Naive thymus-derived CD4-positive, alpha-beta T cell (primary cell): ENCODE measurements around the gene NINJ1. TPM values are rescaled to one million over a fixed set of nuclear protein-coding genes. Genes with fewer than 3 reads are reported as not detected.

Source experiments
- ATAC-seq: fragments of 150-1000 bp; cut with Tn5 transposase; 2 replicates; pipeline ENCODE4 v1.10.0; 2021; ENCODE audit warnings: mild to moderate bottlenecking, moderate library complexity
- CTCF ChIA-PET: fragments of 350-600 bp; sonication (Branson Sonifier 250); formaldehyde crosslinking; loops from one replicate; lab custom pipeline; 2021; ENCODE audit warnings: antibody characterized with exemption; lab: Charles Lee
- POLR2A ChIA-PET: fragments of 350-600 bp; sonication (Branson Sonifier 250); formaldehyde crosslinking; loops from one replicate; lab custom pipeline; 2021; ENCODE audit warnings: antibody characterized with exemption, inconsistent platforms; lab: Charles Lee
- DNase-seq, 9 donors: peaks; one replicate each; pipeline versions ENCODE4 v3.0.0 to v3.0.0-alpha.2; 2020 to 2022; ENCODE audit warnings: mixed read lengths in 1 of 9
- H3K27ac ChIP-seq: one replicate; pipeline ENCODE4 v1.7.0; 2013; ENCODE audit warnings: mild to moderate bottlenecking, low read depth, low read length, moderate library complexity
- H3K27me3 ChIP-seq, 2 donors: one replicate each; pipeline ENCODE4 v1.7.0; 2013; ENCODE audit warnings: low read length in 2 of 2, mild to moderate bottlenecking in 2 of 2, moderate library complexity in 2 of 2; ENCODE audit not compliant: control insufficient read depth in 2 of 2, insufficient read depth in 2 of 2
- H3K36me3 ChIP-seq, 3 experiments: 1 replicate in 2 of 3; 2 replicates in 1 of 3; pipeline ENCODE4 v1.7.0; 2013; ENCODE audit warnings: low read length in 3 of 3, mild to moderate bottlenecking in 3 of 3, moderate library complexity in 1 of 3; ENCODE audit not compliant: insufficient read depth in 3 of 3, control insufficient read depth in 2 of 3
- H3K4me1 ChIP-seq, 2 donors: one replicate each; pipeline ENCODE4 v1.7.0; 2013; ENCODE audit warnings: low read length in 2 of 2, mild to moderate bottlenecking in 2 of 2, moderate library complexity in 1 of 2; ENCODE audit not compliant: control insufficient read depth in 2 of 2, insufficient read depth in 2 of 2
- H3K4me3 ChIP-seq: 2 replicates; pipeline ENCODE4 v1.7.0; 2013; ENCODE audit warnings: mild to moderate bottlenecking, low read length
- H3K9me3 ChIP-seq, 3 experiments: 1 replicate in 2 of 3; 2 replicates in 1 of 3; pipeline ENCODE4 v1.7.0; 2013; ENCODE audit warnings: low read length in 3 of 3; ENCODE audit not compliant: control insufficient read depth in 2 of 3
- H3K27ac Mint-ChIP-seq, 9 donors: one replicate each; pipeline ENCODE4 v1.8.0; 2020 to 2022; ENCODE audit warnings: mixed read lengths in 9 of 9, mild to moderate bottlenecking in 8 of 9, moderate library complexity in 5 of 9, inconsistent platforms in 2 of 9
- H3K27me3 Mint-ChIP-seq, 5 donors: one replicate each; pipeline ENCODE4 v1.8.0; 2021 to 2022; ENCODE audit warnings: mixed read lengths in 5 of 5, mild to moderate bottlenecking in 1 of 5
- H3K36me3 Mint-ChIP-seq, 5 donors: one replicate each; pipeline ENCODE4 v1.8.0; 2020 to 2022; ENCODE audit warnings: mixed read lengths in 5 of 5, mild to moderate bottlenecking in 3 of 5, inconsistent platforms in 1 of 5
- H3K4me1 Mint-ChIP-seq, 7 donors: one replicate each; pipeline ENCODE4 v1.8.0; 2020 to 2022; ENCODE audit warnings: mixed read lengths in 7 of 7, mild to moderate bottlenecking in 3 of 7, inconsistent platforms in 1 of 7
- H3K4me3 Mint-ChIP-seq, 10 donors: one replicate each; pipeline ENCODE4 v1.8.0; 2020 to 2022; ENCODE audit warnings: mild to moderate bottlenecking in 10 of 10, mixed read lengths in 10 of 10, moderate library complexity in 6 of 10, inconsistent platforms in 2 of 10
- H3K9me3 Mint-ChIP-seq, 11 donors: one replicate each; pipeline ENCODE4 v1.8.0; 2020 to 2022; ENCODE audit warnings: mixed read lengths in 11 of 11, mild to moderate bottlenecking in 4 of 11, inconsistent platforms in 1 of 11, moderate library complexity in 1 of 11
- intact Hi-C, 2 donors: fragments of 100-400 bp; cut with micrococcal nuclease; formaldehyde crosslinking; loops; one replicate each; pipeline ENCODE4 v1.15.1; 2023
- polyA plus RNA-seq, 2 donors: library from polyadenylated mRNA; unstranded; fragments of 300-500 nt; fragmentation: Illumina TruSeq; gene quantifications; one replicate each; pipeline ENCODE4 v1.2.3, GENCODE V29; 2021
- total RNA-seq, 6 experiments: library from RNA in 5 of 6; stranded (reverse) in 5 of 6; gene quantifications; 1 replicate in 5 of 6; 2 replicates in 1 of 6; pipeline ENCODE4 v1.2.3 and lab custom pipeline; 2021 to 2026

NINJ1 gene
- total and polyA plus RNA-seq, 7 experiments from 2014 or later: 30.7 to 163 (median 113) TPM

- peak overlapping the region in 2 of 10 donors; percentile 5 to 33 for H3K4me3 Mint-ChIP-seq
- Histone ChIP-seq H3K4me3 (no peak overlapping the region), H3K36me3 (peaks cover 0 to 41% (median 13%) of the 10 kb centered on the region in 3 experiments), H3K27me3 (no peaks in the 10 kb centered on the region), H3K27ac (no peak overlapping the region), H3K4me1 (peaks cover 23 to 49% of the 10 kb centered on the region in 2 donors), H3K9me3 (no peaks in the 10 kb centered on the region)
- H3K27me3 Mint-ChIP-seq: no peaks in the 10 kb centered on the region
- ATAC-seq (no peak), DNase-seq (peak in 1 of 9 donors; percentile 9)
- intact Hi-C loops: no loop called here
- ChIA-PET POLR2A (interaction anchor here (1.2 kb wide), 1 partner anchor 21 kb away, joined by 4 read pairs; no protein-coding TSS in a partner anchor), CTCF (interaction anchor here (0.7 to 1.4 kb wide), 3 partner anchors 15 to 38 kb away, joined by 3 read pairs; no protein-coding TSS in a partner anchor)
- peak overlapping the region in 8 of 9 donors; percentile 13 to 92 (median 74) for H3K27ac Mint-ChIP-seq
- H3K4me1 Mint-ChIP-seq: peaks cover 41 to 63% (median 54%) of the 10 kb centered on the region in 7 donors
- H3K9me3 Mint-ChIP-seq: no peaks in the 10 kb centered on the region
- H3K36me3 Mint-ChIP-seq: peaks cover 0 to 15% (median 0%) of the 10 kb centered on the region in 5 donors
These were observed 10.3 kb downstream of the NINJ1 start for GRCh38 chr9:93123561-93124283.

- peaks cover 0 to 41% (median 13%) of the 10 kb centered on the region in 3 experiments for H3K36me3 ChIP-seq
- H3K27ac Mint-ChIP-seq: peak overlapping the region in 3 of 9 donors; percentile 5 to 43 (median 32)
- ChIA-PET CTCF (interaction anchor here (1.4 kb wide), 1 partner anchor 39 kb away, joined by 3 read pairs; no protein-coding TSS in a partner anchor), POLR2A (interaction anchor here (0.6 to 0.7 kb wide), 3 partner anchors 9 to 122 kb away, joined by 3 read pairs; no protein-coding TSS in a partner anchor)
- ATAC-seq (no peak), DNase-seq (peak in 1 of 9 donors; percentile 8)
- H3K9me3 Mint-ChIP-seq: no peaks in the 10 kb centered on the region
- no peaks in the 10 kb centered on the region for H3K27me3 Mint-ChIP-seq
- no peak overlapping the region for H3K4me3 Mint-ChIP-seq
- peaks cover 23 to 40% of the 10 kb centered on the region in 2 donors for H3K4me1 ChIP-seq
- intact Hi-C loops: no loop called here
- no peaks in the 10 kb centered on the region for H3K9me3 ChIP-seq
- H3K4me3 ChIP-seq: no peak overlapping the region
- H3K27me3 ChIP-seq: no peaks in the 10 kb centered on the region
- no peak overlapping the region for H3K27ac ChIP-seq
- peaks cover 0 to 15% (median 0%) of the 10 kb centered on the region in 5 donors for H3K36me3 Mint-ChIP-seq
- H3K4me1 Mint-ChIP-seq: peaks cover 37 to 60% (median 50%) of the 10 kb centered on the region in 7 donors
These were observed 11.3 kb downstream of the NINJ1 start for GRCh38 chr9:93122721-93123221.

- POLR2A ChIA-PET: interaction anchor here (0.7 to 0.9 kb wide), 2 partner anchors 12 to 22 kb away, joined by 3 read pairs; partner anchors contain the start of gene NINJ1
- Histone ChIP-seq H3K4me3 (no peak overlapping the region), H3K27ac (no peak overlapping the region), H3K9me3 (no peaks in the 10 kb centered on the region), H3K27me3 (no peaks in the 10 kb centered on the region), H3K4me1 (peaks cover 16 to 28% of the 10 kb centered on the region in 2 donors), H3K36me3 (peaks cover 0 to 41% (median 13%) of the 10 kb centered on the region in 3 experiments)
- H3K4me1 Mint-ChIP-seq: peaks cover 26 to 48% (median 38%) of the 10 kb centered on the region in 7 donors
- intact Hi-C loops: no loop called here
- ATAC-seq (no peak), DNase-seq (peak in 1 of 9 donors; percentile 6)
- peak overlapping the region in 1 of 9 donors; percentile 78 for H3K27ac Mint-ChIP-seq
- H3K36me3 Mint-ChIP-seq: peaks cover 0 to 15% (median 0%) of the 10 kb centered on the region in 5 donors
- no peak overlapping the region for H3K4me3 Mint-ChIP-seq
- CTCF ChIA-PET: no interaction called here
- no peaks in the 10 kb centered on the region for H3K9me3 Mint-ChIP-seq
- no peaks in the 10 kb centered on the region for H3K27me3 Mint-ChIP-seq
These were observed 12.5 kb downstream of the NINJ1 start for GRCh38 chr9:93121316-93122241.

- Mint-ChIP-seq H3K27me3 (no peaks in the 10 kb centered on the region), H3K36me3 (peaks cover 0 to 15% (median 0%) of the 10 kb centered on the region in 5 donors), H3K4me1 (peaks cover 21 to 41% (median 31%) of the 10 kb centered on the region in 7 donors), H3K9me3 (no peaks in the 10 kb centered on the region), H3K4me3 (peak overlapping the region in 1 of 10 donors; percentile 51), H3K27ac (peak overlapping the region in 1 of 9 donors; percentile 78)
- Histone ChIP-seq H3K4me1 (peaks cover 9 to 21% of the 10 kb centered on the region in 2 donors), H3K27me3 (no peaks in the 10 kb centered on the region), H3K4me3 (no peak overlapping the region), H3K36me3 (peaks cover 0 to 41% (median 13%) of the 10 kb centered on the region in 3 experiments), H3K9me3 (no peaks in the 10 kb centered on the region), H3K27ac (no peak overlapping the region)
- POLR2A ChIA-PET: interaction anchor here (0.6 to 0.9 kb wide), 2 partner anchors 13 to 182 kb away, joined by 3 to 4 read pairs; partner anchors contain the start of gene NINJ1
- intact Hi-C loops: no loop called here
- CTCF ChIA-PET: no interaction called here
- ATAC-seq (no peak), DNase-seq (peak in 1 of 9 donors; percentile 6)
These were observed 13.2 kb downstream of the NINJ1 start for GRCh38 chr9:93120846-93121315.

- POLR2A ChIA-PET: interaction anchor here (0.6 to 2.0 kb wide), 6 partner anchors 9 to 182 kb away, joined by 3 to 7 read pairs (median 4); partner anchors contain the start of genes CARD19 and NINJ1
- no peak overlapping the region for H3K4me3 ChIP-seq
- Mint-ChIP-seq H3K27me3 (no peaks in the 10 kb centered on the region), H3K36me3 (peaks cover 0 to 15% (median 0%) of the 10 kb centered on the region in 5 donors), H3K4me1 (peaks cover 17 to 36% (median 28%) of the 10 kb centered on the region in 7 donors), H3K27ac (peak overlapping the region; percentile 28 to 91 (median 82)), H3K4me3 (peak overlapping the region in 6 of 10 donors; percentile 5 to 67 (median 37)), H3K9me3 (no peaks in the 10 kb centered on the region)
- no peak overlapping the region for H3K27ac ChIP-seq
- no peaks in the 10 kb centered on the region for H3K9me3 ChIP-seq
- no peaks in the 10 kb centered on the region for H3K27me3 ChIP-seq
- intact Hi-C loops: no loop called here
- CTCF ChIA-PET: interaction anchor here (0.8 to 1.2 kb wide), 3 partner anchors 10 to 12 kb away, joined by 3 to 6 read pairs (median 3); no protein-coding TSS in a partner anchor
- ATAC-seq (peak; percentile 76), DNase-seq (peak in 1 of 9 donors; percentile 49)
- peaks cover 5 to 14% of the 10 kb centered on the region in 2 donors for H3K4me1 ChIP-seq
- peaks cover 0 to 39% (median 7%) of the 10 kb centered on the region in 3 experiments for H3K36me3 ChIP-seq
These were observed 13.9 kb downstream of the NINJ1 start for GRCh38 chr9:93119953-93120845.
